Measurements from ENCODE around the gene ECM1.

GRCh38 chr1:150532860-150533259 is 25.0 kb downstream of the ECM1 start:
- TF ChIP-seq CTCF (conservative IDR thresholded peaks at IDR 0.05): peak; percentile 32; the same call in 1 of the 2 replicates
- TF ChIP-seq EZH2 (IDR thresholded peaks at IDR 0.05; ENCODE audit: low read depth): no peak
